ENCODE results near the gene NCKAP5.

Gene NCKAP5

GRCh38 chr2:133107058-133107815 is 461.0 kb downstream of the NCKAP5 start:
- DNase-seq = no peak
- Histone ChIP-seq H3K27me3 (replicated peaks) (no peaks in the 10 kb centered on the region), H3K4me3 (ENCODE audit: low read depth, low read length) (no peak overlapping the region), H3K36me3 (replicated peaks) (no peaks in the 10 kb centered on the region), H3K27ac (no peak overlapping the region)
- in situ Hi-C loops (cut with HindIII; ENCODE audit: low pct_ligation_motif_present, low sequenced_read_pairs) = no loop called here
- TF ChIP-seq CTCF (IDR thresholded peaks at IDR 0.05; ENCODE audit: low read depth, low read length, missing control alignments) = no peak

GRCh38 chr2:133104871-133105270 is 463.4 kb downstream of the NCKAP5 start:
- Histone ChIP-seq H3K27me3 (replicated peaks) (no peaks in the 10 kb centered on the region), H3K36me3 (replicated peaks) (no peaks in the 10 kb centered on the region), H3K27ac (no peak overlapping the region), H3K4me3 (ENCODE audit: low read depth, low read length) (no peak overlapping the region)
- no peak for TF ChIP-seq CTCF (IDR thresholded peaks at IDR 0.05; ENCODE audit: low read depth, low read length, missing control alignments)
- in situ Hi-C loops (cut with HindIII; ENCODE audit: low pct_ligation_motif_present, low sequenced_read_pairs) = no loop called here
- no peak for DNase-seq

- TF ChIP-seq CTCF (IDR thresholded peaks at IDR 0.05; ENCODE audit: low read depth, low read length, missing control alignments) = no peak
- no peak overlapping the region for H3K27ac ChIP-seq
- H3K4me3 ChIP-seq (ENCODE audit: low read depth, low read length) = no peak overlapping the region
- H3K27me3 ChIP-seq (replicated peaks) = no peaks in the 10 kb centered on the region
- in situ Hi-C loops (cut with HindIII; ENCODE audit: low pct_ligation_motif_present, low sequenced_read_pairs) = no loop called here
- DNase-seq = no peak
- H3K36me3 ChIP-seq (replicated peaks) = no peaks in the 10 kb centered on the region
Measured at GRCh38 chr2:133098787-133099186, 469.5 kb downstream of the NCKAP5 start.

GRCh38 chr2:133097666-133098065 is 470.6 kb downstream of the NCKAP5 start:
- no peak for TF ChIP-seq CTCF (IDR thresholded peaks at IDR 0.05; ENCODE audit: low read depth, low read length, missing control alignments)
- Histone ChIP-seq H3K27ac (no peak overlapping the region), H3K27me3 (replicated peaks) (no peaks in the 10 kb centered on the region), H3K36me3 (replicated peaks) (no peaks in the 10 kb centered on the region), H3K4me3 (ENCODE audit: low read depth, low read length) (no peak overlapping the region)
- in situ Hi-C loops (cut with HindIII; ENCODE audit: low pct_ligation_motif_present, low sequenced_read_pairs) = no loop called here
- DNase-seq = peak; percentile 48

GRCh38 chr2:133092571-133092970 is 475.7 kb downstream of the NCKAP5 start:
- DNase-seq = peak; percentile 12
- H3K36me3 ChIP-seq (replicated peaks) = no peaks in the 10 kb centered on the region
- H3K4me3 ChIP-seq (ENCODE audit: low read depth, low read length) = no peak overlapping the region
- no peaks in the 10 kb centered on the region for H3K27me3 ChIP-seq (replicated peaks)
- no peak for TF ChIP-seq CTCF (IDR thresholded peaks at IDR 0.05; ENCODE audit: low read depth, low read length, missing control alignments)
- in situ Hi-C loops (cut with HindIII; ENCODE audit: low pct_ligation_motif_present, low sequenced_read_pairs) = no loop called here
- no peak overlapping the region for H3K27ac ChIP-seq

- H3K4me3 ChIP-seq (ENCODE audit: low read depth, low read length) = no peak overlapping the region
- TF ChIP-seq CTCF (IDR thresholded peaks at IDR 0.05; ENCODE audit: low read depth, low read length, missing control alignments) = no peak
- in situ Hi-C loops (cut with HindIII; ENCODE audit: low pct_ligation_motif_present, low sequenced_read_pairs) = no loop called here
- H3K36me3 ChIP-seq (replicated peaks) = no peaks in the 10 kb centered on the region
- no peak overlapping the region for H3K27ac ChIP-seq
- H3K27me3 ChIP-seq (replicated peaks) = no peaks in the 10 kb centered on the region
- no peak for DNase-seq
Measured at GRCh38 chr2:133090358-133090757, 477.9 kb downstream of the NCKAP5 start.

Measured in brain microvascular endothelial cell (primary cell).